Measurements from ENCODE around the gene GREB1. TPM values are rescaled to one million over a fixed set of nuclear protein-coding genes. Genes with fewer than 3 reads are reported as not detected.

The GREB1 gene
- total and polyA plus RNA-seq, 2 donors: 0.24 to 0.43 TPM

DNA sequence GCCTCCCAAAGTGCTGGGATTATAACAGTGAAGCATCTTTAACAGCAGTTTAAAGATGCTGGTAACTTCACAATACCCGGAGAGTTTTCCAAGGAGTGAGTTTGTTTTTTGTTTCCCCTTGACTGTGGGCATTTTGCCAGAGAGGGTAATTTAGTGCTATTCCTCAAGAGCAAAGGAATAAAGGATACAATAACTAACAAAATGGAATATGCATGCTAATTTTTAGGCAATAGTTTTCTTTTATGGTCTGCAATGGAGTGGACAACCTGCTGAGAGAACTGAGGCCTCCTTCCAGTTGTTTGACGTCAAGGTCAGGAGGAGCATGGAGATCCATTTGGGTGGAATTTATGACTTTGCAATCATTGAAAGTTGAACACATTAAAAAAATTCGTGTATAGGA is 15.9 kb upstream of the GREB1 start:
- Histone ChIP-seq H3K27ac (ENCODE audit: low read depth in 1 of 2, low read length in 1 of 2) (no peak overlapping the region), H3K36me3 (ENCODE audit: control insufficient read depth in 2 of 2, insufficient read depth in 2 of 2, low read length in 1 of 2) (no peaks in the 10 kb centered on the region), H3K9me3 (ENCODE audit: control insufficient read depth in 2 of 2, insufficient read depth in 1 of 2, low read length in 1 of 2) (no peaks in the 10 kb centered on the region), H3K4me3 (ENCODE audit: low read length in 2 of 2) (no peak overlapping the region), H3K4me1 (ENCODE audit: control insufficient read depth in 2 of 2, insufficient read depth in 2 of 2, low read length in 2 of 2) (no peaks in the 10 kb centered on the region), H3K27me3 (ENCODE audit: control insufficient read depth in 2 of 2, insufficient read depth in 1 of 2, low read length in 1 of 2) (peaks cover 0 to 2% of the 10 kb centered on the region in 2 donors)
- no peak for DNase-seq (ENCODE audit: low read depth in 6 of 9, low spot score in 9 of 9)
- WGBS: 87% methylated on average over 3 of the region's 3 CpGs

DNA sequence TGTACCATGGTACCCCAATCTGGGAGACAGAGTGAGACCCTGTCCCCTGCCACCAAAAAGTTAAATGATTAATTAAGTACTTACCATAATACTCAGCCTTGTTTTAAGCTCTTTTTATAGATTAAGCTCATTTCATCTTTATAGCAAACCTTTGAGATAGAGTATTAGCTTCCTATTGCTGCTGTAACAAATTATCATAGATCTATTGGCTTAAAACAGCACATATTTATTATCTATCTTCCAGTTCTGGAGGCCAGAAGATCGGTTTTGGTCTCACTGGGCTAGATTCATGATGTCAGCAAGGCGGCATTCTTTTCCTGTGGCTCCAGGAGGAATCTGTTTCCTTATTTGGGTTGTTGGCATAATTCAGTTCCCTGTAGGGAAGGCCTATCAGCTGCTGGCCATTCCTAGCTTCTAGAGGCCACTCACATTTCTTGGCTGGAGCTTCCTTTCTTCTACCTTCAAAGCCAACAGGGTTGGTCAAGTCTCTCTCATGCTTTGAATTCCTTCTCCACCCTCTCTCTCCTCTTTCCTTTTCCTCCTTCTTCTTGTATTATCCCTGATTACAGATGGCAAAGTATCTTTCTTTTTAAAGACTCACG is 13.7 kb upstream of the GREB1 start:
- Histone ChIP-seq H3K9me3 (ENCODE audit: control insufficient read depth in 2 of 2, insufficient read depth in 1 of 2, low read length in 1 of 2) (no peaks in the 10 kb centered on the region), H3K36me3 (ENCODE audit: control insufficient read depth in 2 of 2, insufficient read depth in 2 of 2, low read length in 1 of 2) (no peaks in the 10 kb centered on the region), H3K4me1 (ENCODE audit: control insufficient read depth in 2 of 2, insufficient read depth in 2 of 2, low read length in 2 of 2) (no peaks in the 10 kb centered on the region), H3K27ac (ENCODE audit: low read depth in 1 of 2, low read length in 1 of 2) (no peak overlapping the region), H3K27me3 (ENCODE audit: control insufficient read depth in 2 of 2, insufficient read depth in 1 of 2, low read length in 1 of 2) (peaks cover 0 to 2% of the 10 kb centered on the region in 2 donors), H3K4me3 (ENCODE audit: low read length in 2 of 2) (no peak overlapping the region)
- WGBS: 89% methylated on average over 3 of the region's 3 CpGs
- DNase-seq (ENCODE audit: low read depth in 6 of 9, low spot score in 9 of 9): no peak

DNA sequence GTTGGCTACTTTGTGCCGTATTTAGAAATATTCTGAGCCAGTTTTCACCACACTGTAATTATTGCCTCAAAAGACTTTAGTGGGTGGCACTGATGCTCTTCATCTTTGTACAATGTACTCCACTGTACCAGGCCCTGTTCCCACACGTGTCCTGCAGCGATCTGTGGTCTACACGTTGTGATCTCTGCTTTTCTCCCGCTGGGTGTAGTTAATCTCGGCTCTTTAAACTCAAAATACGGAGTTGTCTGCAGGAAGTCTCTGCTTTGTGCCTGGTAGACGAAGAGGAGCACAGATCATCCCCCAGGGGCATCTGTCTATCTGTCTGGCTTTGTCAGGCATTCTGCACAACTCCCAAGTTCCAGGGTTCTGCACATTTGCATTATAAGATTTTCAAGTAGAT is 12.1 kb upstream of the GREB1 start:
- Histone ChIP-seq H3K9me3 (ENCODE audit: control insufficient read depth in 2 of 2, insufficient read depth in 1 of 2, low read length in 1 of 2) (no peaks in the 10 kb centered on the region), H3K27ac (ENCODE audit: low read depth in 1 of 2, low read length in 1 of 2) (no peak overlapping the region), H3K4me1 (ENCODE audit: control insufficient read depth in 2 of 2, insufficient read depth in 2 of 2, low read length in 2 of 2) (no peaks in the 10 kb centered on the region), H3K36me3 (ENCODE audit: control insufficient read depth in 2 of 2, insufficient read depth in 2 of 2, low read length in 1 of 2) (no peaks in the 10 kb centered on the region), H3K27me3 (ENCODE audit: control insufficient read depth in 2 of 2, insufficient read depth in 1 of 2, low read length in 1 of 2) (no peaks in the 10 kb centered on the region), H3K4me3 (ENCODE audit: low read length in 2 of 2) (no peak overlapping the region)
- 89% methylated on average over 8 of the region's 8 CpGs for WGBS
- DNase-seq (ENCODE audit: low read depth in 6 of 9, low spot score in 9 of 9): no peak

DNA sequence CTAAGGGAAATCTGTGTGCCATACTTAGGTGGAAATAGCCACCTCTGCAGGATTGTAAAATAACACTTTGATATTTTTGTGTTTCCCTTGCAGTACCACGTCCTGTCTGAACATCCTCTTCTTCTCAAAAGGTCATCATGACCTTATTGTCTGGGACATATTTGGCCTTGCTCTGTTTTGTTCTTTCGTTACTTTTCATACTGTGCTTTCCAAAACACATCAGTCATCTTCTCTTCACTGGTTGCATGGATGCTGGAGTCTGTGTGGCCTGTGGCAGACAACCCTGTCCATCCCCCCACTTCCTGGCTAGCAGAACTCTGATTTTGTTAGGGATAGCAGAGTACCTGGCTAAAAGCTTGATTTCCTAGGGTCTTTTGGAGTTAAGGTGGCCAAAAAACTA is 9.4 kb upstream of the GREB1 start:
- Histone ChIP-seq H3K27ac (ENCODE audit: low read depth in 1 of 2, low read length in 1 of 2) (no peak overlapping the region), H3K27me3 (ENCODE audit: control insufficient read depth in 2 of 2, insufficient read depth in 1 of 2, low read length in 1 of 2) (no peaks in the 10 kb centered on the region), H3K4me1 (ENCODE audit: control insufficient read depth in 2 of 2, insufficient read depth in 2 of 2, low read length in 2 of 2) (no peaks in the 10 kb centered on the region), H3K36me3 (ENCODE audit: control insufficient read depth in 2 of 2, insufficient read depth in 2 of 2, low read length in 1 of 2) (no peaks in the 10 kb centered on the region), H3K4me3 (ENCODE audit: low read length in 2 of 2) (no peak overlapping the region), H3K9me3 (ENCODE audit: control insufficient read depth in 2 of 2, insufficient read depth in 1 of 2, low read length in 1 of 2) (no peaks in the 10 kb centered on the region)
- no peak for DNase-seq (ENCODE audit: low read depth in 6 of 9, low spot score in 9 of 9)
- WGBS: 86% methylated on average over 2 of the region's 2 CpGs

DNA sequence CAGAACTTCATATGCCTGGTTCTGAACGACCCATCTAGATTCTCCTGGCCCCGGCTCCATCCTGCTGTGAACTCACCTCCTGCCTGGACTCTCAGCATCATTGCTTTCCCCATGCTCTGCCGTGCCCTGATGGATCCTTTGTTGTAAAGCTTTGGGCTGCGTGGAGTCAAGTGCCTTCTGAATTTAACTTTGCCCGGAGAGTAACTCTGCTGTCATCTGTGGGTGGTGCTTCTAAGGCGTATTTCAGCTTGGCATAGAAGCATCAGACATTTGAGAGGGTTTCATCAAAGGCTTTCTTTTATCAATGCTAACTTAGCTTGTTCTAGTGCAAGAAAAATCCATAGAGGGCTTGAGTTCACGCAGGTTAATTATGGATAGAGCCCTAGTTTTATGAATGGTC is 8.1 kb upstream of the GREB1 start:
- no peak overlapping the region for H3K27ac ChIP-seq (ENCODE audit: low read depth in 1 of 2, low read length in 1 of 2)
- no peaks in the 10 kb centered on the region for H3K36me3 ChIP-seq (ENCODE audit: control insufficient read depth in 2 of 2, insufficient read depth in 2 of 2, low read length in 1 of 2)
- 96% methylated on average over 7 of the region's 7 CpGs for WGBS
- no peaks in the 10 kb centered on the region for H3K4me1 ChIP-seq (ENCODE audit: control insufficient read depth in 2 of 2, insufficient read depth in 2 of 2, low read length in 2 of 2)
- H3K27me3 ChIP-seq (ENCODE audit: control insufficient read depth in 2 of 2, insufficient read depth in 1 of 2, low read length in 1 of 2): no peaks in the 10 kb centered on the region
- no peak overlapping the region for H3K4me3 ChIP-seq (ENCODE audit: low read length in 2 of 2)
- H3K9me3 ChIP-seq (ENCODE audit: control insufficient read depth in 2 of 2, insufficient read depth in 1 of 2, low read length in 1 of 2): no peaks in the 10 kb centered on the region
- DNase-seq (ENCODE audit: low read depth in 6 of 9, low spot score in 9 of 9): no peak

DNA sequence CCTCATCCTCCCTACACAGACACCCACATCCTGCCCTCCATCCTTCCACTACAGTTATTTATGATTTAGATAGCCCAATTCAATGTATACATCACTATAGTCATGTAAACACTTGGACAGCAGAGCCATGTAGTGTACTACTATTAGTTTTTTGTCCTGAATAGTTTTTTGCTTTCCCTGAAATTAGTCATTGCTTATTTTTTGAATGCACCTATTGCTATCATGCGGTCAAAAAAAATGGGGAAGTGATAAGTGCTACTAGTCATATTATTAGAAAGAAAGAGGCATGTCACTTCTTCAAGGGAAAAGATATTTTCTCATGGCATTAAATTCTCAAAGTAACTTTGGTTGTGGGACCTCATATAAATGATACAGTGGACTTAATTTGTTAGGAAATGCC is 6.8 kb upstream of the GREB1 start:
- no peaks in the 10 kb centered on the region for H3K9me3 ChIP-seq (ENCODE audit: control insufficient read depth in 2 of 2, insufficient read depth in 1 of 2, low read length in 1 of 2)
- no peaks in the 10 kb centered on the region for H3K27me3 ChIP-seq (ENCODE audit: control insufficient read depth in 2 of 2, insufficient read depth in 1 of 2, low read length in 1 of 2)
- 93% methylated on average over 1 of the region's 1 CpG for WGBS
- H3K4me3 ChIP-seq (ENCODE audit: low read length in 2 of 2): no peak overlapping the region
- no peak overlapping the region for H3K27ac ChIP-seq (ENCODE audit: low read depth in 1 of 2, low read length in 1 of 2)
- DNase-seq (ENCODE audit: low read depth in 6 of 9, low spot score in 9 of 9): no peak
- H3K36me3 ChIP-seq (ENCODE audit: control insufficient read depth in 2 of 2, insufficient read depth in 2 of 2, low read length in 1 of 2): no peaks in the 10 kb centered on the region
- no peaks in the 10 kb centered on the region for H3K4me1 ChIP-seq (ENCODE audit: control insufficient read depth in 2 of 2, insufficient read depth in 2 of 2, low read length in 2 of 2)

DNA sequence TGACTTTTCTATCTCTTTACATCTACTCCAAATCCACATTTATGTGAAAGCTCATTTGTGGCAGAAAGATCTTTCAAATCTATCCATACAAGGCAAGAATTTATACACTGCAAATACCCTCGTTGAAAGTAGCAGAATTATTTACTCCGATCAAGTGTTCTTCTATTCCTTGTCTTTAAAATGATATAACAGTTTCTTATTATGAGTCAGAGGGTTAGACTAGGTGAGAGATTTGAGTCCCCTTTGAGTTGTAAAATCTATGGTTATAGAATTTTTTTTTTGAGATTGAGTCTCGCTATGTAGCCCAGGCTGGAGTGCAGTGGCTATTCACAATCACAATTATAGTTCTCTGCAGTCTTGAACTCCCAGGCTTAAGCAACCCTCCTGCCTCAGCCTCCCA is 5.6 kb upstream of the GREB1 start:
- H3K4me1 ChIP-seq (ENCODE audit: control insufficient read depth in 2 of 2, insufficient read depth in 2 of 2, low read length in 2 of 2): no peaks in the 10 kb centered on the region
- no peaks in the 10 kb centered on the region for H3K9me3 ChIP-seq (ENCODE audit: control insufficient read depth in 2 of 2, insufficient read depth in 1 of 2, low read length in 1 of 2)
- H3K36me3 ChIP-seq (ENCODE audit: control insufficient read depth in 2 of 2, insufficient read depth in 2 of 2, low read length in 1 of 2): no peaks in the 10 kb centered on the region
- H3K4me3 ChIP-seq (ENCODE audit: low read length in 2 of 2): no peak overlapping the region
- peaks cover 0 to 3% of the 10 kb centered on the region in 2 donors for H3K27me3 ChIP-seq (ENCODE audit: control insufficient read depth in 2 of 2, insufficient read depth in 1 of 2, low read length in 1 of 2)
- H3K27ac ChIP-seq (ENCODE audit: low read depth in 1 of 2, low read length in 1 of 2): no peak overlapping the region
- no peak for DNase-seq (ENCODE audit: low read depth in 6 of 9, low spot score in 9 of 9)
- 98% methylated on average over 3 of the region's 3 CpGs for whole genome bisulfite sequencing

DNA sequence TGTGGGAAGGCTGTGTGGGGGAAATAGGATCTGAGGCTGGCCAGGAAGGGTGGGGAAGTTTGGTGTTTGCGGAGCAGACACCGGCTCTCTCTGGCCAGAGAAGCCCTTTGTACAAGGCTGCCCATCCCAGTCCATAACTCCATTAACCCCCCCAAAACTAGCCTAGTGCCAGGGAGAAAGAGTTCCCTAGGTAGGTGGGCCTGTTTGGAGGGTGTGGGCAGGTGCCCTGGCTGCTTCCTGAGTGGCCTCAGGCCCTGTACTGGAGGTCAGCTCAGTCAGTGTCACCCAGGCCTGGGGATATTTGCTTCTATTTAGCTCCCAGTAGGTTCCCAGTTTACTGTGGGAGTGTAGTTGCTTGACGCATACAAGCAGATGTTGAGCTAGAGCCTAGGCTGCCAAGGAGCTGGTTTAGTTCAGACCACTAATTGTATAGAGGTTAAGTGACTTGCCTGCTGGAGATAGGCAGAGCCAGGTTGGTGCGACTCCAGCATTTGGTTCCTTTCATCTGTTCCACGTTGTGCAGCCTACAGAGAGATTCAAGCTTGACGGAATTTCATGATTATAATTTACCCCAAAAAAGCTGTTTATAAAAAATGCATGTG is 2.9 kb upstream of the GREB1 start:
- Histone ChIP-seq H3K4me1 (ENCODE audit: control insufficient read depth in 2 of 2, insufficient read depth in 2 of 2, low read length in 2 of 2) (no peaks in the 10 kb centered on the region), H3K27me3 (ENCODE audit: control insufficient read depth in 2 of 2, insufficient read depth in 1 of 2, low read length in 1 of 2) (peaks cover 0 to 13% of the 10 kb centered on the region in 2 donors), H3K36me3 (ENCODE audit: control insufficient read depth in 2 of 2, insufficient read depth in 2 of 2, low read length in 1 of 2) (no peaks in the 10 kb centered on the region), H3K4me3 (ENCODE audit: low read length in 2 of 2) (no peak overlapping the region), H3K9me3 (ENCODE audit: control insufficient read depth in 2 of 2, insufficient read depth in 1 of 2, low read length in 1 of 2) (no peaks in the 10 kb centered on the region), H3K27ac (ENCODE audit: low read depth in 1 of 2, low read length in 1 of 2) (no peak overlapping the region)
- no peak for DNase-seq (ENCODE audit: low read depth in 6 of 9, low spot score in 9 of 9)
- 93% methylated on average over 6 of the region's 6 CpGs for WGBS

DNA sequence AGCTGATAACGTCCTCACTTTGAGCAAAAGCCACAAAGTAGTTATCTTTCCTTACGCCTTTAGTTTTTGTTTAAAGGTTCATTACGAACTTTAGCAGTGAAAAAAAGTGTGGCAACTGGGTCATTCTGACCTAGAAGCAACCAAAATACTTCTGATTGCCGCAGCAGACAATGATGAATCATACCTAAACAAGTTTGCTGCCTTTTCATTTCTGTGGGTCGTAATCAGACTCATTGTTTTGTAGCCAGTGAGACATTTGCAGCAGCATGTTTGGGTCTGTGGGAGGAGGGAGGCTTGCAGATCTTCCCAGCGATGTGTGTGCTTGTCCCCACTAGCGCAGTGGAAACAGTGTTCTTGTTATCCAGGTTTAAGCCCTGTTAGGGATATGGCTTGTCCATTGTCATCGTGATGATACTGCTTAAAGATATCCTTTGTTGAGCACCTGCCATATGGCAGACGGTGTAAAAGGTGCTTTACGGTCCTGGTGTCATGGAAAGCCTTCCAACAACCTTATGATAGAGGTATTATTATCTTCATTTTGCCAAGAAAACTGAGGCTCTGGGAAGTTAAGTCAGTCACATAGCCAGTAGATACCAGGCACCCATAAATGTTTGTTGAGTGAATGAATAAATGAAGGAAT is 1.3 kb upstream of the GREB1 start:
- DNase-seq (ENCODE audit: low read depth in 6 of 9, low spot score in 9 of 9): no peak
- no peaks in the 10 kb centered on the region for H3K9me3 ChIP-seq (ENCODE audit: control insufficient read depth in 2 of 2, insufficient read depth in 1 of 2, low read length in 1 of 2)
- peaks cover 0 to 17% of the 10 kb centered on the region in 2 donors for H3K27me3 ChIP-seq (ENCODE audit: control insufficient read depth in 2 of 2, insufficient read depth in 1 of 2, low read length in 1 of 2)
- 78% methylated on average over 10 of the region's 10 CpGs for WGBS
- no peak overlapping the region for H3K27ac ChIP-seq (ENCODE audit: low read depth in 1 of 2, low read length in 1 of 2)
- H3K4me3 ChIP-seq (ENCODE audit: low read length in 2 of 2): no peak overlapping the region
- H3K4me1 ChIP-seq (ENCODE audit: control insufficient read depth in 2 of 2, insufficient read depth in 2 of 2, low read length in 2 of 2): no peaks in the 10 kb centered on the region
- no peaks in the 10 kb centered on the region for H3K36me3 ChIP-seq (ENCODE audit: control insufficient read depth in 2 of 2, insufficient read depth in 2 of 2, low read length in 1 of 2)

Measured in thymus (tissue), 11 donors.